CD4-positive, alpha-beta T cell treated with Interleukin-10 for 1 hour (primary cell): ENCODE data around the gene FIGN.

ENCODE experiments used
- DNase-seq: peaks from one replicate; pipeline ENCODE4 v3.0.0-alpha.2; 2020

FIGN gene

DNA sequence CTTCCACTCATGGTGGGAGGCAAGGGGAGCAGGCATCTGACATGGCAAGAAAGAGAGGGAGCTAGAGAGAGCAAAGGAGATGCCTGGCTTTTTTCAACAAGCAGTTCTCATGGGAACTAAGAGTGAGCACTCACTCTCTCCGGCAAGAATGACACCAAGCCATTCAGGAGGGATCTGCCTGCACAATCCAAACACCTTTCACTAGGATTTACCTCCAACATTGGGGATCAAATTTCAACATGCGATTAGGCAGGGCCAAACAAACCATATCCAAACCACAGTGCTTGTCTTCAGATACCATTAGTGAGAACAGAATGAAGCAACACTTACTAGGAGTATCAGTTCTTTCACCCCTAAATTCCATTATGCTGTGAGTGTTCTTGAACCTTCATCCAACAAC is 77.3 kb downstream of the FIGN start:
- no peak for DNase-seq

DNA sequence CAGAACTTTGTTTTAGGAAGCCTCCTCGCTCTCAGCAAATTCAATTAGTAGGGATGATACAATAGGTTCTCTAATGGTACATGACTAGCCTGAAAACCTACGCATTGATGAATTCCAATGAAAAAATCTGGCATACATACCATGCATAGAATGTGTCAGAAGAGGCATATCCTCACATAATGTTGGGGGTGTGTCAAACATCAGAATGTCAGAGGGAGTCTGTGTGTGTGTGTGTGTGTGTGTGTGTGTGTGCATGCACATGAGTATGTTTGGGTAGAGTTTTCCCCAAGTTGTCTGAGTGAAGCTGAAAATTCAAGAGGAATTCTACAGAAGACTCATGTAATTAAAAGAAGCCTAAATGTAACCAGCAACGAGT is 78.5 kb downstream of the FIGN start:
- DNase-seq: no peak

DNA sequence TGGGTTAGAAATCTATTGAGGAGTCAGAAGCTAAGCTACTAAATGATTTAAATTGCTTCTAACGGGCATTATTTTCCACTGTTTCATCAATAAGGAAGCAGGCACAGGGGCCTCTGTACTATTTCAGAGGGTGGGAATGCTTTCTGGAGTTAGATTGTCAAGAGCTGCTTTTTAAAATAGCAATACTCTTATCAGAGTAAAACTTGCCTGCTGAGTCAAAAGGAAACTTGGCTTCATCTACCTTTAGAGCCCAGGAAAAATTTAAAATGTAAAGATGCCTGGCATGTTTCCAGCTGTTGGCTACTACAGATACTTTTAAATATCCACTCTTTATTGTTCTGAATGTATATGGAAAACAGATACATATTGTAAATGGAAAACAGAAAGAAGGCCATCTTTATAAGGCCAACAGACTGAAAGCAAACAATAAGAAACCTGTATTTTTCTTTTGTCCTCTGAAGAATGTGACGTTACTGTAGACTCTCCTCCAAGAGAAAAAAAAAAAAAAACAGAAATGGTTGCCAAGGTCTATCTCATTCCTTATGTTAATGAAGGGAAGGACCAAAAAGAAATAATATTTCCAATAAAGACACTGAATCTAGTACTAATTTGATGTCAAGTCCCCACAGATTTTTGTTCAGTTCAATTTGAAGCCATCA is 79.1 kb downstream of the FIGN start:
- no peak for DNase-seq

DNA sequence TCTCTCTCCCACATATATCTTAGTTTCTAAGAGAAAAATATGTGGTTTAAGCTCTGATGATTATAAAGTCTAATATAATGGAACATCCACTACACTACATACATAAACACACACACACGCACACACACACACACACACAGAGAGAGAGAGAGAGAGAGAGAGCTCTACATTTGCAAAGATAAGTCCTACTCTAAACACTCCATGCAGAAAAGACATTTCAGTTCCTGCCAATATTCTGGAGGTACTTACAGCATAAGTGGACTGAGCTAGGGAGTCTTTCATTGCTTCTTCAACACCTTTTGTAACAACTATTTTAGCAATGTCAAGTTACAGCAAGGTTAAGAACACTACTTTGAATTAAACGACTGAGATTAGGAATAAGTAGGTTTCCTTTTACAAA is 80.1 kb downstream of the FIGN start:
- no peak for DNase-seq

DNA sequence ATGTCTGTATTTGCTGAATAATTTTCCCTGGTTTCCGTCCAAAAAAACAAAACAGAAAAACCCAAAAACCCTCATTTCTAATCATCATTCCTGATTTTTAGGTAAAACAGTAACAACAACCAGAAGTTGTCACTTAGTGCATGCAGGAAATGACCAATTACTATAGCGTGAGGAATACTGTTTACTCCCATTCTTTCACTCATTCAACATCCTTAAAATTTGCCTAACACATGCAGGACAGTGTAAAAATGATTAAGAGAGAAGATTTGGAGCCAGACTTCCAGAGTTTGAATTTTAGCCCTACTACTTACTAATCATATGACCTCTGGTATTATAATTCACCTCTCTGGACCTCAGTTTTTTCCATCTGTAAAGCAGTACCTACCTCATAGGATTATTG is 83.1 kb downstream of the FIGN start:
- DNase-seq: no peak

DNA sequence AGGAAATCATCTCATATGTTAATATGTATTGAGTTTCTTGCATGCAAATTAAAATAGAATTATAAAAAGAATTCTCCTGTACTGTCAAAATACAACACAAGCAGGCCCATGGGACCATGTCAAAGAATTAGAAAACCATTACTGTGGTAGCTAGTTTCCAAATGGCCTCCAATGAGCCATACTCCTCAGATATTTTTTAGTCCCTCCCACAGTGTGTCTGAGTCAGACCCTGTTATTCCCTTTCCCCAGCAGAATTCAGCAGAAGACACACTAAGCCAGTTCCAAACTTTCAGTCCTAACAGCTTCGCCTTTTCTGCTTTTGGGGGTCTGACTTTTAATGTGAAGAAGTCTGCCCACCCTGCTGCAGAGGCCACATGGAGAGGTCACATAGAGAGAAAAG is 86.7 kb downstream of the FIGN start:
- no peak for DNase-seq

DNA sequence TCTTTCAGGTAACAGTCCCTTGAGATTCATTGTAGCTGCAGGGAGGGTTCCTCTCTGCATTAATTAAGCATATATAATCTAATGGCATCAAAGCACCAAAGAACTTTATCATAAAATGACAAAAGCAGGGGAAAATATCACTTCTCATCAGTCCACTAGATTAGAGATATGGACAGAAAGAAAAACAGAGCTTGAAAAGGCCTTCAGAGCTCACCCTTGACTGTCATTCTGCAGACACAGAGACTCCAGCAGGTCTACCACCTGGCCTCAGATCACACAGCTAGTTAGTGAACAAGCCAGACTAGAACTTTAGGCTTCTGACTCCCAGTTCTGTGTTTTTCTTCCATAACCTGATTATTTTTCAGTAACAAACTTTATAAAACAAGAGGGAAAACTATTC is 88.5 kb downstream of the FIGN start:
- DNase-seq: no peak

DNA sequence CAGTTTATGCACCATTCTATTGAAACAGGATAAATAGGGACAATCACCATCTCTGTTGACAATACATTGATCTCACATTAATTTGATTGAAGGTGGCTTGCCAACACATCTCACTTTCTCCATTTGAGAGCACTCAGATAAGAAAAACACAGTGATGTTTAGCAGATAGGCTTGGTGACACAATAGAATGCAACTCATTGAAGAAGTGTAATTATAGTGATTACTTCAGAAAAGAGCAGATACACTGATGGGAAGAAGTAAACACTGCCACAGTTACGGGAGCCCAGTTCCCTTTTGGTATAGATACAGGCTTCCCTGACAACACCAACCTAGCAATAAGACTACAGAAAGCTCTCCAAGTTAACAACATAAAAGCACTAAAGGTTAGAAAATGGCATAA is 89.1 kb downstream of the FIGN start:
- DNase-seq: no peak

DNA sequence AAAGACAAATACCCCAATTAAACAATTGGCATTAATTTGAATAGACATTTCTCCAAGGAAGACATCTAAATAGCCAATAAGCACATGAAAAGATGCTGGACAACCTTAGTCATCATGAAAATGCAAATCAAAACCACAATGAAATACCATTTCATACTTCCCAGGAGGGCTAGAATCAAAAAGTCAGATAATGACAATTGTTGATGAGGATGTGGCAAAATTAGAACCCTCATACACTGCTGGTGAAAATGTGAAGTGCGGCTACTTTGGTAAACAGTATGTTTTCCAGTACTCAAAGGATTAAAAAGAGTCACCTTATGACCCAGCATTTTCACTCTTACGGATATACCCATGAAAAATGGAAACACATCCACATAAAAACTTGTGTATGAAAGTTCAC is 91.6 kb downstream of the FIGN start:
- DNase-seq: no peak

DNA sequence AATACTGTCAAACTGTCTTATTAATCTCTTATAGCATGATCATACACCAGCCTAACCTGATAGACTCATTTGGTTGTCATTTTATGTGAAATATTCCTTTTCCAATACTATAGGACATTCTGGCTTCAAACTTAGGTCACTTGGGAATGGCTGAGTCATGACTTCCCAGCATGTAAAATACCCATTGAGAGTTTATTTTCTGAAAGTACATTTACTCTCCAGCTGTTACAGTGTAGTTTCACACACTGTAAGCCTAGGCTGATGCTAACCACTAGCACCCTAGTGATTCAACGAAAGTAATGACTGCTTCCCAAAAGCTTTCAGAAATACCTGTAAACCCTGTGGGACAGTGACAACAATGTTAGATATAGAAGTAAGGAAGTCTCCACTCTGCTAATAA is 93.8 kb downstream of the FIGN start:
- no peak for DNase-seq

DNA sequence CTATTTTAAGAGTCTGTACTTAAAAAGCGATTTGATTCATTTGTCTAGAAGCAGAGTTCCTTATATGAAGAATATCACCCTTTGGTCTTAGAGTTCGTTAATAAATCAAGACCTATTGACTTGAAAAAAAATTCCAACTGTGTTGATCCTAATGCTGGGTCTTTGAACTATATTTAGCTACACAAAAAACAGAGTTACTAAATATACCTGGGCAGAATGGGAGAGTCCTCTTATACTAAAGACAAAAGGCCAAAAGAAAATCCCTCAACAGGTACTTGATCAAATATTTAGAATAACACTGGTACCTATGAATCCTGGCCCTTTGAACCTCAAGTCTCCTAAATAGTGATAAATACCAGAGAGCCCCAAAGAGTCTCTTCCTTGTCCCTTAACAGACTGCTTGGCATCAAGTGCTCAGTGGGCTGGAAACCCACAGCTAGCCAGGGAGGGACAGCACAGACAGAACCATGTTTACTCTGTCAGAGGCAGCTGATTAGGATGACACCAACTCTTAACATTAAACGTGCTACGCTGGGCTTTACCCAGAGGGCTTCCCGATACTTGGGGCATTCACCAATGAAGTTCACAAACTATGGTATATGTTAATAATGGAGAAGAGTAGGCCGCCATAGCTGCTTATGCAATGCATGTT is 95.1 kb downstream of the FIGN start:
- DNase-seq: no peak

DNA sequence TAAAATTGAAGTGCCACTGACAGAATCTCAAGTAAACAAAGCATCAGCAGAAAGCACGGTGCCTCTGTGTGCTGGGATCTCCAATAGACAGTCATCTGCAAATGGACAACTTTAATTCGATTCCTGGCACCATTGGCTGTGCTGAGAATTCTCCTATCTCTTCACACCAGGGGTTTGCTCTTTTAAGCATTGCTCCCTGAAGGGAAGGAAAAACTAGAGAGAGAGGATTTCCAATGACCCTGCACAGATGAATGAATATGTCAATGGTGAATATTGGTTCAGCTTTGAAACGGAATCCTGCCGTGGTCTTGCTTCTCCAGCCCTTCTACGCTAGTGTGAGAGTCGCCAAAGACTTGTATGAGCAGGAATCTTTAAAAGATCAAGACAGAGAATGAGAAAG is 97.9 kb downstream of the FIGN start:
- no peak for DNase-seq

DNA sequence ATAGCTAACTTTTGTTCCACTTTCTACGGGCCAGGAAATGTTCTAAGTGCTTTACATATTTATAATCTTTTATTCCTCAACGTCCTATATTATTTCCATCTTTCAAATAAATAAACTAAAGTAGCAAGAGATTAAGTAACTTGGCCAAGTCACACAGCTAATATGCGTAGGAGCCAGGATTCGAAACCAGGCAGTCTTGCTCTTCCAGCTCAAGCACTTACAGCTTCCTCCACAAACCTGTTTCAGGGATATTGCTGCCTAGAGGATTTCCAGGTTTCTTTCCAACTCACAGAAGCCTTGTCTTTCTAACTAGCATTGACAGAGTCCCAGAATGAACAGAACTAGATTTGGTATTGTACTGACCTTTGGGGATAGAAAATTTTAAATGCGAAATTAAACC is 102.5 kb downstream of the FIGN start:
- DNase-seq: no peak

DNA sequence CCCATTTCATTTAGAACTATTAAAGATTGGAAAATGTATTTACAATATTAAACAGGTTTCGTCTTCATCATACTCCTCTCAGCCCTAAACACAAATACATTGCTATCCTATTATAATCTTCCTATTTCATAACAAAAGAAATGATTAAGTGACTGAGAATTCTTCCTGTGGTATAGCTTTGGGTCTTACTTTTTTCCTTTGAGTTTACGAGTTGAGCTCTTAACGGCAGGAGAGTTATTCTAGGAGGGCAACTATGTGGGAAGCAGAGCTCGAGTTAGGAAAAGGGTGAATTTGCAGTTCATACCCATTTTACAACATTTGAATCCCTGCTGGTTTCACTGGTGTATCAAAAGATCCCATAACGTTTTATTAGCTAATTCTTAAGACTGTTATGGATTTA is 105.0 kb downstream of the FIGN start:
- DNase-seq: no peak

DNA sequence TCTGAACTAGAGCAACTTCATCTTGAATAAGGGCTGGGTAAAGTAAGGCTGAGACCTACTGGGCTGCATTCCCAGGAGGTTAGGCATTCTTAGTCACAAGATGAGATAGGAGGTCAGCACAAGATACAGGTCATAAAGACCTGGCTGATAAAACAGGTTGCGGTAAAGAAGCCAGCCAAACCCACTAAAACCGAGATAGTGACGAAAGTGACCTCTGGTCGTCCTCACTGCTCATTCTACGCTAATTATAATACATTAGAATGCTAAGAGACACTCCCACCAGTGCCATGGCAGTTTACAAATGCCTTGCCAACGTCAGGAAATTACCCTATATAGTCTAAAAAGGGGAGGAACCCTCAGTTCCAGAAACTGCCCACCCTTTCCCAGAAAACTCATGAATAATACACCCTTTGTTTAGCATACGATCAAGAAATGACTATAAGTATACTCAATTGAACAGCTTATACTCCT is 109.1 kb downstream of the FIGN start:
- DNase-seq: no peak

DNA sequence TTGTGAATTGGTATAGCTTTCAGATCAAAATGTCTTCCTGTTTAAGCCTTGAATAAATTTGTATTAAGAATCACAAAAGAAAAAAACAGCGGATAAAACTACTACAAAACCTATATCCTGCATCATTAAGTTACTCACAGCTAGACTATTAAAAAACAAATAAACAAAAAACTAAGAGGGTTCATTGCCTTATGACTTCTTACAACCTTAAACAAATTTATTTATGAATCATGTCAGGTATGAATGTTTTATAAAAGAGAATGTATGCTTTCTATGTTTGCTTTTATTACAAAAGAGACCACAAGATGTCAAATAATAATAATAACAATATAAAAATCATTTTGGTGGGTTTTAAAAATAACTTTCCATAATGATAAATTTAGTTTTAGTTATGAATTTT is 109.6 kb downstream of the FIGN start:
- DNase-seq: no peak

DNA sequence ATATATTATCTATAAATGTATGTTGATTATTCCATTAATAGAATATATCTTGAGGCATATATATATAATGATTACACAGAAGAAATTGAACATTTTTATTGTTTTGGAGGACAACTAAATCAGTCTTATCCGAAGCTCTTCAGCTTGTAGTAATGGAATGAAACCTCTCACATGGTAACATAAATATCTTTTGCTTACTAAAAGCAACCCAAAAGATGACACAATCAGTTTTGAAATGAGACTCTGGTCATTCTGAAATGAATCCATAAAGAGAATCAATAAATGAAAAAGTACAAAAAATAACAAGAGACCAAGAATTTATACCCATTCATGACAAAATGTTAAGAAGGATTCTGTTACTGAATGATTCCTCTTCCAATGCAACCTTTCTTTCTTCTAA is 110.2 kb downstream of the FIGN start:
- no peak for DNase-seq

DNA sequence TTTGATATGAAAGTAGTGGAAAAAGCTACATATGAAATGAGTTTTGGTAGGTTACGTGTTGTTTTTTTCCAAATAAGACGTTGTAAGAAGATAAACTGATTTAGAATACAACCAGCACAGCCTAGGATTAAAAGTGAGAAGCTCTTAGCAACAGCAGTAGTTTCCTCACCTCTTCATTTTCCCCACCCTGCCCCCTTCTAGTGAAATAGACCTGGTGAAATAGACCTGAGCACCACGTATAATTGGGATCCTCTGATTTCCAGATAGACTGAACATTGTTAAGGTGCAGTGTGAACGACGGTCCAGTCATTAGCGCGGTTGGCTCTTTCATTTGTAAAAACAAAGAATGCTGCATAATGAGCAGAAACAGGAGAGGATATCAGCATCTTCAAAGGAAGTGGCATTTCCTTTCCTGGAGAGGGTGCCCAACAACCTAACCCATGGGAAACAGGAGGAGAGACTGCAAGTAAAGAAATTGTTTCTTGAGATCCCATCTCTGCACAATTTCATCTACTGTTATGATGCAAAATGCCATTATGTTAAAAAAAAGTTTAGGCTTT is 114.3 kb downstream of the FIGN start:
- no peak for DNase-seq

DNA sequence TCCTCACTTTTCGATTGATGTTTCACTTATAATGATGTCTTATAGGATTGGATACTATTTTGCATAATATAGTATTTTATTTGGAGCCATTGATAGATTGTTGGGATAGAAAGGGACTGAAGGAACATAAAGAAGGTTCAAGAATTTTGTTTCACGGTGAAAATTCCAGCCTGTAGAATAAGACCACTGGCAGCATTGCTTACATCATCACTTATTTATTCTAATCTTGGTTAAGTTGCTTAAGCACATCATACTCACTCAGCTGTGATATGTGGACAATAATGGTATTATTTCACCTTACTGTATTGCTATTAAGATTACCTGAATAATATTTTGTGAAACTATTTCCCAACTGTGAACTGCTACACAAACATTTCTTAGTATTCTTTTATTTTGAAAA is 118.3 kb downstream of the FIGN start:
- DNase-seq: no peak

DNA sequence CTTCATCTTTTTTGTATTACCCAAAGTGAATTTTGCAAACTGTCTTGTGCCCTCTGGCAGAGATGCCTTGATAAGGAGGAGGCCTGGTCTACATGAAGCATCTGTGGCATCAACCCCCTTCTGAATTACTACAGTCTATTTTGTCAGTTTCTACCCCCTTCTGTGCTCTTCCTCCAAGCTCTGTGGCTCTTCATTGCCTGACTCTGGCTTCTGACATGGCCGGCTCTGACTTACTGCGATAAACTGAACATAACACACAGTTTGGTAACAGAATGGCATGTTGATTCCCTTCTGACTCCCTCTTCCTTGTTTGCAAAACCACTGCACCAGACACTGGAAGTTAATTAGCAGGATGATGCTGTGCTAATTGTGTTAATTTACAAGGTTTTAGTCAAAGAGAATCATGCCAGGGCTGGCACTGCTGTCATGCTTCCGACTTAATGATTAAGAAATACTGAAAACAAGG is 122.5 kb downstream of the FIGN start:
- DNase-seq: no peak

DNA sequence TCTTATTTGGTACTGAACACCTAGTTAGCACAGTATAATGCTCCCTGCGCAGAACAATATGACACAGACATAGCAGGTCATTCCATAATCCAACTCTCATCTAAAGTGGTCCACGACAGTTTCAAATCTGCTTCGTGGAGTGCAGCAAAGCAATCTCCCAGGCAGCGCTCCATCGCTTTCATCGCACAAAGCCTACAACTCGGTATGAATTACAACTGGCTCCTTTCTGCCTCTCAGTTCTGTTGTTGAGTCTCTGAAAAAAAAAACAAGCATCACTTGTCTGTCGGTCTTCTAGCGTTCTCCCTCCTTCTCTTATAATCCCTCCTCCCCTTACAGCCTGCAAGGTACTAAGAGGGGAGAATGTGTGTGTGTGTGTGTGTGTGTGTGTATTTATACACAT is 123.5 kb downstream of the FIGN start:
- no peak for DNase-seq

DNA sequence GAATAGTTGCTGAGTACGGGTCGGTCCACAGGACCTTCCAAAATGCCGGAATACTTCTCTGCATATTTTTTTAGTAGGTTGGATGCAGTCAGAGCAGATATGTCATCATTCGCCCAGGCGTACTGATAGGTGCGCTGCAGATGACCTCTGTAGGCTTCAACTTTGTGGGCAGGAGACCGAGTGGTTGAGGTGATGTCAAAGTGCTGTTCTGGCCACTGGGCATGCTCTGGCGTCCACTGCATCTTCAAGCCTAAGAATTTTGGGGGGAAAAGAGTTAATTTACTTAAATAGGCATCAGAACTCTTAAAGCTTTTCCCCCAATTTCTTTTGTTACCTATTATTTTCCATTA is 124.3 kb downstream of the FIGN start:
- no peak for DNase-seq

DNA sequence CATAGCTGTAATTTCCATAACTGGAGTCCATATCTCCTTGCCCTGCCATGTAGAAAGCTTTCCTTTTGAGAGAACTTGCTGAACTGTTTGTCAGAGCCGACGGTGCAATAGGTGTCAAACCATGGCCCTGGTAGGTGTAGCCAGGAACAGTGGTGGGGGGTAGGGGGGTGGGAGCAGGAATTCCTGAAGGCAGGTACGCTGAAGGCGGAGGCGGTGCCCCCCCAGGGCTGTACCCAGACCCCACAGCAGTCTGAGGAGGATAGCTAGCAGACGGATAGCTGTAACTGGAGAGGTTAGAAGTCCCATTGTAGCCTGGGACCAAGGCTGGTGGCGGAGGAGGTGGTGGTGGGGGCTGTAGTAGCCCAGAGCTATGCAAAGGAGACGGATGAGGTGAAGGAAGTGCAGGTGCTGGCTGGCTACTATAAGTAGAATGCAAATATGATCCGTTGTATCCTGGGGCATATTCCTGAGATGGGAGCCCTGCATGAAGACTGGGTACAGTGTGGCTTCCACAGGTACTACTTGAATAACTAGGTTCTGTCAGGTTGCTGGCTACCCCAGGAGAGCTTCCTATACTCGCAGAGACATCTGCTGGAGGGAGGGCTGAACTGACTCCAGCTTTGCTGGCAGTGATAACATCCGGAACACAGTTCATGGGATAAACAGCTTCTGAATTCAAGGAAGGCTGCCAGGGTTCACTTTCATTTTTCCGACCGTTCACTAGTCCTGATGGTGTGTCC is 124.8 kb downstream of the FIGN start:
- DNase-seq: no peak

DNA sequence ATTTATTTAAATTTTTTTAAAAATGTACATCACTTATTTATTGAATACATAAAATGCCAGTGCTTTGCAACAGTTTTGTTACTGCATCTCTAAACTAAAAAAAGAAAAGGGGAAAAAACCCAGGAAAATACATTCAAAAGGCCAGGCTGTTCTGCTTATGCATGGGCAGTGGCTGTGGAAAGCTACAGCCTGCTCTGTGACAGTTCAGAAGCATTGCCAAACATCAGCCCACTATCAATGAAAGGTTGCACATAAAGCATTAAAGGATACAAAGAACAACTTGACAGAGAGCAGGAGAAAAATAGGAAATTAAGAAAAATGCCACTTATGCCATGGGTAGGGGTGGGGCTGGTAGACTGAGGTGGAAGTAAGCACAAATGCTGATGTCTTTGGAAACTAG is 128.2 kb downstream of the FIGN start:
- DNase-seq: no peak
